Esophagus squamous epithelium (tissue), 5 donors: Measurements from ENCODE around the gene OSCAR. TPM values are rescaled to one million over a fixed set of nuclear protein-coding genes. Genes with fewer than 3 reads are reported as not detected.

Source experiments
- DNase-seq: peaks from one replicate; lab custom pipeline; 2025; lab: John Stamatoyannopoulos, UW
- H3K27ac ChIP-seq, 4 donors: fragments of 200-600 bp; sonication (generic); one replicate each; pipeline ENCODE4 v1.5.1; 2016 to 2019; ENCODE audit warnings: mild to moderate bottlenecking in 1 of 4
- H3K27me3 ChIP-seq, 4 donors: fragments of 200-600 bp; sonication (generic); 1 replicate in 3 of 4; 2 replicates in 1 of 4; pipeline versions ENCODE4 v1.5.1 to v1.6.0; 2017 to 2021; ENCODE audit warnings: antibody characterized with exemption in 1 of 4
- H3K36me3 ChIP-seq, 3 donors: fragments of 200-600 bp; sonication (generic); one replicate each; pipeline ENCODE4 v1.5.1; 2016 to 2019
- H3K4me1 ChIP-seq, 3 donors: fragments of 200-600 bp; sonication (generic); one replicate each; pipeline ENCODE4 v1.5.1; 2017 to 2019
- H3K4me3 ChIP-seq, 4 donors: fragments of 200-600 bp; sonication (generic); 1 replicate in 3 of 4; 2 replicates in 1 of 4; pipeline ENCODE4 v1.5.1; 2016 to 2019; ENCODE audit warnings: mild to moderate bottlenecking in 2 of 4, moderate library complexity in 1 of 4
- H3K9me3 ChIP-seq, 3 donors: fragments of 200-600 bp; sonication (generic); one replicate each; pipeline ENCODE4 v1.5.1; 2016 to 2019
- CTCF ChIP-seq, 6 experiments: fragments of 450-650 bp in 4 of 6; fragments of 200-600 bp in 2 of 6; sonication (generic) in 2 of 6; IDR thresholded peaks; one replicate each; pipeline ENCODE4 v1.5.1; 2016 to 2019; ENCODE audit warnings: antibody characterized with exemption in 6 of 6, mild to moderate bottlenecking in 4 of 6, moderate library complexity in 4 of 6
- POLR2A ChIP-seq, 4 donors: fragments of 450-650 bp; IDR thresholded peaks; one replicate each; pipeline ENCODE4 v1.6.1; 2017; ENCODE audit warnings: antibody characterized with exemption in 4 of 4, mild to moderate bottlenecking in 4 of 4, moderate library complexity in 3 of 4
- WGBS, 2 donors: methylation state at CpG; one replicate each; pipeline ENCODE4 v1.1.5; 2018; 5-methylcytosine and 5-hydroxymethylcytosine counted together
- intact Hi-C: fragments of 100-400 bp; cut with DNase I; formaldehyde crosslinking; loops from one replicate; pipeline ENCODE4 v1.15.0; 2022
- total RNA-seq, 4 donors: library from RNA; depleted of rRNA; stranded (reverse); fragments of >200 nt; gene quantifications; one replicate each; pipeline ENCODE4 v1.1.0, GENCODE V29; 2016
- donor health status: DM: yes; HTN: yes; CAD: no.

The OSCAR gene
- total RNA-seq, 4 donors from 2014 or later = 0.70 to 1.6 (median 1.3) TPM; not detected in 1

- H3K27ac ChIP-seq = no peak overlapping the region
- WGBS, 2 donors = 48 to 68% methylated on average over 8 of the region's 9 CpGs
- H3K27me3 ChIP-seq = peaks cover 0 to 16% (median 0%) of the 10 kb centered on the region in 4 donors
- no peak for DNase-seq
- H3K4me3 ChIP-seq = no peak overlapping the region
- no peaks in the 10 kb centered on the region for H3K36me3 ChIP-seq
- H3K9me3 ChIP-seq = no peaks in the 10 kb centered on the region
- intact Hi-C loops = no loop called here
- TF ChIP-seq CTCF (IDR thresholded peaks at IDR 0.05) (no peak), POLR2A (IDR thresholded peaks at IDR 0.05) (no peak)
- no peaks in the 10 kb centered on the region for H3K4me1 ChIP-seq
Observed at GRCh38 chr19:54062643-54063042, 38.0 kb downstream of the OSCAR start.

DNA sequence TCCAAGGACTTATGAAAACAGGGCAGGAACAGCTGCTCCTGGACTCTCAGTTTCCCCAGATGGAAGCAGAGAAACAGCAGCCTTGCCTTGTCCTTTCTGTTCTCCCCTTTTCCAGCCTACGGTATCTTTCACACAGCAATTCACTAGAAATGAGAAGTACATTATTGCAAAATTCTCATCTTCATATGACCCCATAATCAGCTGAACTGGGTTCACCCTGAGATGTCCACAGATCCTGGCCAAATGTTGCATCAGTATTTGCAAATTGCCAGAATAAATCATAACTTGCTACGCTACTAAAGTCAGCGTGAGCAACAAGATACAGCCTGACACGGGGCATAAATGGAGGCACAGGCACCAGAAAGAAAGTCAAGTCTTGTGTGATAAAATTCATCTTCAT is 53.0 kb downstream of the OSCAR start:
- H3K27me3 ChIP-seq = peaks cover 0 to 46% (median 0%) of the 10 kb centered on the region in 4 donors
- H3K27ac ChIP-seq = no peak overlapping the region
- DNase-seq = no peak
- no peak for TF ChIP-seq CTCF (IDR thresholded peaks at IDR 0.05)
- TF ChIP-seq POLR2A (IDR thresholded peaks at IDR 0.05) = no peak
- intact Hi-C loops = no loop called here
- no peaks in the 10 kb centered on the region for H3K36me3 ChIP-seq
- 73 to 76% methylated on average over 4 of the region's 4 CpGs for WGBS, 2 donors
- H3K4me1 ChIP-seq = no peaks in the 10 kb centered on the region
- no peaks in the 10 kb centered on the region for H3K9me3 ChIP-seq
- H3K4me3 ChIP-seq = no peak overlapping the region

- Histone ChIP-seq H3K4me1 (no peaks in the 10 kb centered on the region), H3K27me3 (peaks cover 0 to 56% (median 0%) of the 10 kb centered on the region in 4 donors), H3K9me3 (no peaks in the 10 kb centered on the region), H3K4me3 (no peak overlapping the region), H3K36me3 (no peaks in the 10 kb centered on the region), H3K27ac (no peak overlapping the region)
- 72 to 76% methylated on average over 2 of the region's 2 CpGs for WGBS, 2 donors
- no peak for TF ChIP-seq CTCF (IDR thresholded peaks at IDR 0.05)
- no peak for TF ChIP-seq POLR2A (IDR thresholded peaks at IDR 0.05)
- intact Hi-C loops = no loop called here
- no peak for DNase-seq
Observed at GRCh38 chr19:54045771-54046170, 54.8 kb downstream of the OSCAR start.

Other genes with a start within 250 kb of the OSCAR start
- gene MYADM, start 232.9 kb downstream of the OSCAR start, total RNA-seq = 10 to 100 TPM in 1 of 4 donors, 1 to 10 TPM in 3; 4.1 to 30.7 (median 7.8) TPM
- gene PRKCG, start 218.6 kb downstream of the OSCAR start, total RNA-seq = not detected
- gene CACNG7, start 191.5 kb downstream of the OSCAR start, total RNA-seq = not detected
- not detected for gene CACNG8, start 137.9 kb downstream of the OSCAR start, total RNA-seq
- gene CACNG6, start 109.2 kb downstream of the OSCAR start, total RNA-seq = 1 to 10 TPM in 1 of 4 donors, not detected in 3; 1.4 TPM
- gene VSTM1, start 36.9 kb downstream of the OSCAR start, total RNA-seq = not detected
- not detected for gene TARM1, start 19.4 kb downstream of the OSCAR start, total RNA-seq
- 10 to 100 TPM; 20.9 to 29.5 (median 25.4) TPM for gene NDUFA3, start 2.1 kb upstream of the OSCAR start, total RNA-seq
- gene TFPT, start 14.9 kb upstream of the OSCAR start, total RNA-seq = 1 to 10 TPM; 6.1 to 9.0 (median 7.4) TPM
- 10 to 100 TPM; 41.8 to 49.2 (median 43.2) TPM for gene PRPF31, start 15.0 kb upstream of the OSCAR start, total RNA-seq
- 10 to 100 TPM; 18.0 to 27.9 (median 18.7) TPM for gene CNOT3, start 37.0 kb upstream of the OSCAR start, total RNA-seq
- gene LENG1, start 58.9 kb upstream of the OSCAR start, total RNA-seq = 1 to 10 TPM; 1.7 to 4.7 (median 4.3) TPM
- 10 to 100 TPM in 3 of 4 donors, 1 to 10 TPM in 1; 4.0 to 45.6 (median 17.5) TPM for gene TMC4, start 72.4 kb upstream of the OSCAR start, total RNA-seq
- 10 to 100 TPM; 32.2 to 56.2 (median 40.8) TPM for gene MBOAT7, start 88.8 kb upstream of the OSCAR start, total RNA-seq
- gene TSEN34, start 90.5 kb upstream of the OSCAR start, total RNA-seq = 10 to 100 TPM; 56.1 to 70.9 (median 64.4) TPM
- gene RPS9, start 100.1 kb upstream of the OSCAR start, total RNA-seq = 1,000 to 10,000 TPM; 1,466 to 2,803 (median 2,105) TPM
- 10 to 100 TPM in 1 of 4 donors, 1 to 10 TPM in 2, not detected in 1; 7.8 to 18.8 (median 8.3) TPM for gene LILRB3, start 122.2 kb upstream of the OSCAR start, total RNA-seq
- gene LILRA6, start 142.0 kb upstream of the OSCAR start, total RNA-seq = 1 to 10 TPM in 1 of 4 donors, under 1 TPM in 2, not detected in 1; 0.53 to 1.7 (median 0.95) TPM
- gene LILRB5, start 156.5 kb upstream of the OSCAR start, total RNA-seq = 1 to 10 TPM in 3 of 4 donors, not detected in 1; 1.4 to 9.3 (median 5.8) TPM
- gene LILRB2, start 180.3 kb upstream of the OSCAR start, total RNA-seq = 1 to 10 TPM in 2 of 4 donors, under 1 TPM in 1, not detected in 1; 0.40 to 1.9 (median 1.0) TPM
- gene LILRA5, start 212.4 kb upstream of the OSCAR start, total RNA-seq = 1 to 10 TPM in 1 of 4 donors, under 1 TPM in 2, not detected in 1; 0.38 to 1.4 (median 0.70) TPM
- under 1 TPM in 1 of 4 donors, not detected in 3; 0.19 TPM for gene LILRA4, start 238.4 kb upstream of the OSCAR start, total RNA-seq